Measurements from ENCODE around the gene ISOC2.

The ISOC2 gene

DNA sequence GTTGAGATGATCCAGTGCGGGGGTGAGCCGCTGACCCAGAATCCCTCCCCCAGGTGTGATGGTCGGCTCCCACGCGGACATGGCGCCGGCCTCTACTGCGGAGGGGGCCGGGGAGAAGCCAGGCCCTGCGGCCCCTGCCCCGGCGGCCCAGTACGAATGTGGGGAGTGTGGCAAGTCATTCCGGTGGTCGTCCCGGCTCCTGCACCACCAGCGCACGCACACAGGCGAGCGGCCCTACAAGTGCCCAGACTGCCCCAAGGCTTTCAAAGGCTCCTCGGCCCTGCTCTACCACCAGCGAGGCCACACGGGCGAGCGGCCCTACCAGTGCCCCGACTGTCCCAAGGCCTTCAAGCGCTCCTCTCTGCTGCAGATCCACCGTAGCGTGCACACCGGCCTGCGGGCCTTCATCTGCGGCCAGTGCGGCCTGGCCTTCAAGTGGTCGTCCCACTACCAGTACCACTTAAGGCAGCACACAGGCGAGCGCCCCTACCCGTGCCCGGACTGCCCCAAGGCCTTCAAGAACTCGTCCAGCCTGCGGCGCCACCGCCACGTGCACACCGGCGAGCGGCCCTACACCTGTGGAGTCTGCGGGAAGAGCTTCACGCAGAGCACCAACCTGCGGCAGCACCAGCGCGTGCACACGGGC, 19.8 kb upstream of the ISOC2 start:
- DNase-seq, result peak in 1 of 10 donors; percentile 82

DNA sequence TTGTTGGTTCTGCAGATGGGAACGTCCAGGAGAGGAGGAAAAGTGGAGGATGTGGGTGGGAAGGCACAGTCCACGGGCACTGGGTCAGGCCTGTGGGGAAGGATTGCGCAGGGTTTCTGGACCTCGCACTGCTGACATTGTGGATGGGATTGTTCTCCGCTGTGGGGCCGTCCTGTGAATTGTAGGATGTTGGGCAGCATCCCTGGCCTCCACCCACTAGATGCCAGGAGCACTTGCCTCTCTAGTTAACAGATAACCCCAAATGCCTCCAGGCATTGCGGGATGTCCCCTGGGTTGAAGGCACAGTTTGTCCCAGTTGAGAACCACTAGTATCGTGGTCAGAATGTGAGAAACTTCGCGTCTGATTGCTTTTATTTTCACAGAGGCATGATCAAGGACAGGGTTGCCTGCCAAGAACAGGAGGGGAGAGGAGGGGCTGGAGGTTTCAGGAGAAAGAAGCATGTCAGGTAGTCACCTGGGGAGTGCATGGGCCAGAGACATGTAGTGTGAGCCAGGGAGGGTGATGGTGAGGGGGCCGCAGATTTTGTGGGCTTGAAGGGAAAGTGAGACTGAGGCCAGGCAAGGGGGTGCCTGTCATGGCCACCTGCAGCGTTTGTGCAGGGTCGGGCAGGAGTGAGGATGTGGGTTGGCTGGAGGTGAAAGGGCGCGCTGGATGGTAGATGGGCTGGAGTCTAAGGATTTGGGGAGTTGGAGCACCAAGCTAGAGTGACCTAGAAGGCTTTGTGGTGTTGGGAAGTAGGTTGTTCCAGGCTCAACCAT, 18.2 kb upstream of the ISOC2 start:
- intact Hi-C loops (cut with DNase I), result no loop called here
- no peak for DNase-seq

More for the DNA sequence above, 19.8 kb upstream of the ISOC2 start:
- intact Hi-C loops (cut with DNase I), result no loop called here

DNA sequence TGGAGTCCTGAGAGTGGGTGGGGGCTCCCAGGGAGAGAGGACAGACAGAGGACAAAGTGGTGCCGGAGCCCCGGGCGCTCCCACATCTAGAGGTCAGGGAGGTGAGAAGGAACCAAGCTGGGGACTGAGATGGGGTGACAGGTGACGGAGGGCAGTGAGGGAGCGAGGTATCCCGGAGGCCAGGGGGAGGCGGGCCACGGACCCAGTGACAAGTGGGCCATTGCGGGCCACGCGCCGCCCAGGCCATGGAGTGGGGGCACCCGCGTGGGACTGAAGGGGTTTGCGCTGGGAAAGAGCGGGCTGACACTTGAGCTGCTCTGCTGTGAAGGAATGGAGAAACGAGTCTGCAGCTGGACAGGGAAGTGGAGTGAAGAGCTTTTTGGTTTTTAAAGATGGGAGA, 17.6 kb upstream of the ISOC2 start:
- intact Hi-C loops (cut with DNase I), result no loop called here
- no peak for DNase-seq

DNA sequence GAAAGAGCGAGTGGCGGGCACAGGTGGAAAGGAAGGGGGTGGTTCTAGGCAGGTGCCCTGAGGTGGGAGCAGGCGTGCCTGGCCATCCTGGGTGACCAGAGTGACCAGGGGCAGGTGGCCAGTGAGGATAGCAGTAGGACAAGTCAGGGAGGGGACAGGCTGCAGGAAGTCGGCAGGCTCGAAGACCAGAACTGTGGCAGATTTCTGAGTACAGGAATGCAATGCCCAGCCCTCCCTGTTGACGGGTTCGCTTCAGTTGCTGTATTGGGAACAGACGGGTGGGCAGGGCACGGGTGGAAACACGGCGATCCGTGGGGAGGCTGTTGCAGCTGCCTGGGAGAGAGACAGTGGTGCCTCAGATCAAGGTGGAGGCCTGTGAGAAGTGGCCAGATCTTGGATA, 16.9 kb upstream of the ISOC2 start:
- intact Hi-C loops (cut with DNase I), result no loop called here
- DNase-seq, result no peak

DNA sequence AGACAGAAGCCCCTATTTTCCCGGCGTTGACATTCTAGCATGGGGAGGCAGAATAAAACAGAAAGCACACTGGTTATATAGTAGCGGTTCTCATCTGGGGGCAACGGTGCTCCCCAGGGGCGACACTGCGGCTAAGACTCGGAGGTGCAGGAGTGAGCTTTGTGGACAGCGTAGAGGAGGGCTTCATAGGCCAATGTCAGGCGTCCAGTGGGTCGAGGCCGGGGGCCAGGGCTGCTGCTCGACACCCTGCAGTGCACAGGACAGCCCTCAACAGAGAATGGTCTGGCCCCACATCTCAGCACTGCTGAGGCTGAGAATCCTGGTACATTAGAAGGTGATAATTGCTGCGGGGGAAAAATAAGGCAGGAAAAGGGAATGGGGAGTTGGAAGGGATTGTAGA, 16.5 kb upstream of the ISOC2 start:
- intact Hi-C loops (cut with DNase I), result no loop called here
- no peak for DNase-seq

DNA sequence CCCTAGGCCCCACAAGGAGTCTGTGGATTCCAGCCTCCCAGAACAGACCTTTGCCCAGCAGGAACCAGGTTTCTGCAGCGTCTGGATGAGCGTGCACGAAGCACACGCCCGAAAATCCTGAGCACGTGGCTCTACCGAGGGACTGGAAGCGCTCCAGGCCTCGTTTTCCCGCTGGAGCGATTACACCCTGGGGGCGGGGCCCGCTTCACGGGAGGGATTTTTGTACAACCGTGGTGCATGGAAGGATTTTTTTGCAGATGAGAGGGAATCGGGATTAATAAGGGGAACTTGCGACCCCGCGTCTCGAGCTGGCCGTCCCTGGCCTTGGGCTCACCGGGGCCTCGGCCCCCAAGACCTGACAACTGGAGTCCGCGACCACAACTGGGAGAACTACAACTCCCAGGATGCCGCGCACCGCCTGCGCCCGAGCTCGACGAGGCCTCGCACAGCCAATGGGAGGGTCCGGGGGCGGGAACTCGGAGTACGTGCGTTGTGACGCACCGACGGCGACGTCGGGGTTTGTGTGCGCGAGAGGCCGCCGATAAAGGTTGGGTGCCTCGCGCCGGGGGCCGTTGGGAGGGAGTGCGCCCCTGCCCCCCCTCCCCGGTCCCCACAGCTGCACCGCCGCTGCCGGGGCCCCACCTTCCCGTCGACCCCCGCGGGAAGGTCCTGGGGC, 14.8 kb upstream of the ISOC2 start, which contains the start of gene ZNF628:
Gene ZNF628 (plus strand): TSS at position 518 of the 676 bp plus-strand sequence. CDS start 3,294 bp downstream, outside the sequence.
- peak; percentile 98 to 100 (median 99) for DNase-seq
- intact Hi-C loops (cut with DNase I), result no loop called here

DNA sequence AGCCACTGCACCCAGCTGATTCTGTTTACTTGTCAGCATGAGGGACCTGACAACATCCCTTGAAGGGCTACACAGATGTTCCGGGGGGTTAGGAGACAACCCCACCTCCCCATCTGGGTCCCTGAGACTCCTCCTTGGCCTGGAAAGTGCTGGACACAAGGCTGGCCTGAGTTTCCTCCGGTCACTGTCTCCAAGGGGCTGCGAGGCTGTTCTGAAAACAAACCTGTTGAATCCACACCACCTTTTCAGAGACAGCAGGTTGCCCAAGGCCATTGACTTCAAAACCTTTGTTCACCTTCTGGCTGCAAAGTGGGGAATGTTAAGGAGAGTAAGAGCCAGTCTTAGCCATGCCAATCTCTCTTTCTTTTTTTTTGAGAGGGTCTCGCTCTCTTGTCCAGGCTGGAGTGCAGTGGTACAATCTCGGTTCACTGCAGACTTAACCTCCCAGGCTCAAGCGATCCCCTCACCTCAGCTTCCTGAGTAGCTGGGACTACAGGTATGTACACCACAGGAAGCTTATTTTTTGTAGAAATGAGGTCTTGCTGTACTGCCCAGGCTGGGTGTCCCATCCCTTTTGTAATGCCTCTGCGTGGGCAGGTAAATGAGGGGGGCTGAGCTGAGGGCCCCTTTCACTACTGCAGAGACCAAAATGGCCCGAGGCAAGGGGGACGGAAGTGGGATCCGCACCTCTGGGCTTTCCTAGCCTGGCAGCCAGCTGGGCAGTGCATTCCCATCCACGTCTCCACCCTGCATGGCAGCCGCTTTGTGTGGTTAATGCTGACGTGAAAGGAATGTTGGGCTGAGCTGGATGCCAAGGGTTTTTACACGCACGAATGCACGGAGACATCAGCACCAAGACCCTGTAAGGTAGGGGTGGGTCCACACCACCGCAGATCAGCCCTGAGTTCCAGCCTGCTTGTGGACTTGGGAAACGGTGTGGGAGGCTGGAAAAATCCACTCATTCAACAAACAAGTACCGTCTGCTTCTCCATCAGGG, 13.1 kb upstream of the ISOC2 start:
- DNase-seq, result no peak
- intact Hi-C loops (cut with DNase I), result no loop called here

DNA sequence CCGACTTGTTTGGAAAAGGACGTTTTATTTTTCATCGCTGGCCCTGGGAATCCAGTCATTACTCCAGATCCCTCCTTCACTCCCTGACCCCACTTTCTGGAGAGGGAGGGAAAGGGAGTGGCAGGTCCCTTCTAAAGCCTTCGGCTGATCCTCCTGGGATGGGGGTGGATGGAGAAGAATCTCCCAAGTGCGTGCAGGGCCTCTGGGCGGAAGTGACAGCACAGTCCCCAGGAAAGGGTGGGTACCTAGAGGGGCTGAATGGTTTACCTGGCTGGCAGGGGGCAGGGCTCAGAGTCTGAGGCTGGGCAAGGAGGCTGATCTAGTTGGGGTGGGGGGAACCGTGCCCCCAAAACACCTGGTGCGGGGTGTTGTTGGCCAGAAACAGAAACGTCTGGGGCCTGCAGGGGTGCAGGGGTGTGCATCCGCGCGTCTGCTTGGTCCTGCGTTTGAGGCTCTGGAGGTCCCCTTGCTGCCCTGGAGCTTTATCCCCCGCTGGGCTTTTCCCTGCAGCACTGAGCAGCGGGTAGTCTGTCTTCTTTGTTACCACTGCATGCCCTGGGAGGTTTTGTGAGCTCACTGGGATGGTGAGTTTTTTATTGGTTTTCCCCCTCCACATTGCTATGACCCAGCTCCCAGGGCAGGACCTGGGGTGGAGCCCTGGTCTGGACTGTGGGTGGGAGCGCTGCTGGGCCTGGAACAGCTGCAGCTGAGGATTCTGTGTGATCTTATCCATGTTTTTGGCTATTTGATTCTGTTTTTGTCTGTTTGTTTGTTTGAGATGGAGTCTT, 12.0 kb upstream of the ISOC2 start:
- intact Hi-C loops (cut with DNase I), result no loop called here
- DNase-seq, result no peak

DNA sequence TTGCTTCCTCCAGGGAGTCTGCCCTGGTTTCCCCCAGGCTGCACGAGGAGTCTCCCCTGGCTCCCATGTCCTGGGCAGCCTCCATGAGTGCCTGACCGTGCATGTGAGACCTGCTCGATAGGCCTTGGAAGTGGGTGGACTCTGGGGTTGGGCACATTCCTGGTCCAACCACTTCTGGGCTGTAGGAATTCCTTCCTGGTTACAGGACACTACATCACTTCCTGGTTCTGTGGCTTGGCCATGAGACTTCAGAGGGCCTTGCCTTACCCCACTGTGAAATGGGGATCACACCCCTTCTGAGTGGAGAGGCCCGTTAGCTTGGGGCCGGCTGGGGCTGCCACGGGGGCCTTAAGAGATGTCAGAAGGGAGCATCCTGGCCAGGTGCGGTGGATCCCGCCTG, 11.0 kb upstream of the ISOC2 start:
- intact Hi-C loops (cut with DNase I), result no loop called here
- DNase-seq, result no peak

DNA sequence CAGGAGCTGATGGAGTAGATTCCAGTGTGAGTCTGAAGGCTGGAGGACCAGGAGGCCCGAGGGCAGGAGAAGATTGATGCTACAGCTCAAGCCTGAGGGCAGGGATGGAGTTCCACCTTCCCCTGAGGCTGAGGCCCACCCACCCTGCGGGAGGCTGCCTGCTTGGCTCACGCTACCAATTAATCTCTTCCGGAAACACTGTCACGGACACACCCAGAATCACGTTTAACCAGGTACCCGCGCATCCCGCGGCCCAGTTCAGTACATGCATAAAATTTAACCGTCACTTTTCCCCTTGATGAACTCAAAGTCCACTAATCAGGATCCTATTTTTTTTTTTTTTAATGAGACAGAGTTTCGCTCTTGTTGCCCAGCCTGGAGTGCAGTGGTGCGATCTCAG, 9.8 kb upstream of the ISOC2 start:
- intact Hi-C loops (cut with DNase I), result no loop called here
- no peak for DNase-seq

DNA sequence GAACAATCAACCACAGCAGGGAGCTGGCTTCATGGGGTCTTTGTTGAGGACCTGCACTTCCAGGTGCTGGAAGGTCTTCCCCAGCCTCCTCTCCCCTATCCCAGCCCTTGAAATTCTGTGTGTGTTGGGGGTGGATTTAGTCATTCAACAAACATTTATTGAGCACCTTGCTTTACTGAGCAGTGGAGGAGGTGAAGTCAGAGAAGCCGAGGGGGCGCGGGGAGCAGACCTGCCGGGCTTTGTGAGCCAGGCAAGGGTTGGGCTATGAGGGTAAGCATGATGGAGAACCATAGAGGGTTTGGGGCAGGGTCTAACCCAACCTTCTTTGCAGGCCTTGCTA, 6.6 kb upstream of the ISOC2 start:
- DNase-seq, result no peak
- intact Hi-C loops (cut with DNase I), result loop anchor here (5.0 kb wide), 1 partner anchor 34 kb away; no protein-coding TSS in a partner anchor

DNA sequence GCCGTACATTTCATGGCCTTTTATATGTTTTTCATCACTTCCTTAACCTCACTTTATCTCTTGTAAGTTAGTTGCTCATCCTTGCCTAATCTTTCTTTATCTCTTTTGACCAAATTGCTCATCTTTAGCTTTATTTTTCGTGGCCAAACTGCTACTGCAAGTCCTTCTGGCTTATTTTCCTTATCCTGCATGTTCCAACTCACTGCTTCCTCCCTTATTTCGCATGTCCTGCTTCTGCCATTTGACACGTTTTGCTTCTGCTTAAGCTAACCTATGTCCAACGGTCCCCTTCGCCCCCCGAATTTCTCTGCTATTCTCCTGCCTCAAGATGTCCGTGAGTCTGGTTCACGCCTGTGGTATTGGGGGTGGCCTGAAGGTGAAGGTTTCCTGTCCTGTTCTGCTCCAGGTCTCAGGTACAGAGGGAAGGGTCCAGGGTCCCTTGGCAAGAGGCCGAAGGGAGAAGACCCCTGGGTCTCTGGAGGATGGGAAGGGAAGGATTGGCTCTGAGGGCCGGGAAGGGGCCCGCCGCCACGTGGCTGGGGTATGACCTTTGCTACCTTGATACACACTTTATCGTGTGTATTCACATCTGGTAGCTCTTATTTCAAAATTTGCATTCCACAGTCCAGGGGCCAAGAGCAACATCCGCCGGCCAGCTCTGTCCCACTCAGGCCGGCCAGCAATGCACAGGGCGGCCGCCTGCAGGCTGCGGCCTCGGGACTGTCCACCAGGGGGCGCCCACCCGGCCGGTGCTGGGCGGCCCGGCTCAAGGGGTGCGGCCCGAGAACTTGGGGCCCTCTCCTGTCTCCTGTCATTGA, 6.0 kb upstream of the ISOC2 start:
- DNase-seq, result peak in 5 of 10 donors; percentile 56 to 94 (median 70)

DNA sequence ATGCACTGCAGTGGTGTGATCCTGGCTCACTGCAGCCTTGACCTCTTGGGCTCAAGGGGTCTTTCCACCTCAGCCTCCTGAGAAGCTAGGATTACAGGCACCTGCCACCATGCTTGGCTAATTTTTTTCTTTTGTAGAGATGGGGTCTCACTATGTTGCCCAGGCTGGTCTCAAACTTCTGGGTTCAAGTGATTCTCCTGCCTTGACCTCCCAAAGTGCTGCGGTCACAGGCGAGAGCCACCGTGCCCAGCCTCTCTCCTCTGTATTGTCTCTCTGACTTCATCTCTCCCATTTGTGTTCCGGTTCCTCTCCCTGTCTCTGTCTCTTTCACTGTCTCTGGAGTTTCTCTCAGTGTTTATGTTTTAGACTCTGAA, 4.8 kb upstream of the ISOC2 start:
- intact Hi-C loops (cut with DNase I), result loop anchor here (5.0 kb wide), 1 partner anchor 36 kb away; no protein-coding TSS in a partner anchor
- DNase-seq, result no peak

More for the DNA sequence above, 6.0 kb upstream of the ISOC2 start:
- intact Hi-C loops (cut with DNase I), result loop anchor here (5.0 kb wide), 1 partner anchor 35 kb away; no protein-coding TSS in a partner anchor

DNA sequence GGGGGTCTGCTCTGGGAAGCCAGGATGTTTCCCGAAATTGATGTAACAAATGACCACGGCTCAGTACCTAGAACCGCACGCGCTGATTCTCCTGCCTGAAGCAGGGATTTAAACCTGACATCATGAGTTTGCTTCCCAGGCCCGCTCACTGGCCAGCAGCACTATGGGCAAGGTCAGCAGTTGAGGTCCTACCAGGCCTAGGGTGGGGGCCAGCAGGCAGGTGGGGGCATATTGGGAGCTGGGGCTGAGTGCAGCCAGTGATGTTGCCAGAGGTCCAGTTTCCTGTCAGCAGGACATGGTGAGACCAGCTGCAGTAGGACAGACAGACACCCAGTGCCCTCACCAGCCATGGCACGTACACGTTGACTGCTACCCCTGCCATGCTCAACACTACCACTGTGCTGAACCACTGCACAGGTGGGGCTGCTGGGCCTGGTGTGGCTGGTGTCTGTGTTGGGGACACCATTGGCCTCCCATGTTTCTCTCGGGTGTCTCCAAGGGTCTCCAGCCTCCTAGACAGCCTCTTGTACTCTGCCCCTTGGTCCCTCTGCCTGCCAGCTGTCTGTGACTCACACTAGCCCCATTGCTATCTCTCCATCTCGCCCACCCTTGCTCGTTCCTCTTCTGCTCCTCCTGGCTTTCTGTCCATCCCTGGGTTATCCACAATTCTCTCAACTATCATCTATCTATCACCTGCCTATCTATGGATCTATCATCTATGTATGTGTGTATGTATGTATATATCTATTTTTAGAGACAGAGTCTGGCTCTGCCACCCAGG, 4.2 kb upstream of the ISOC2 start:
- peak in 1 of 10 donors; percentile 77 for DNase-seq
- intact Hi-C loops (cut with DNase I), result loop anchor here (5.0 kb wide), 1 partner anchor 37 kb away; no protein-coding TSS in a partner anchor

DNA sequence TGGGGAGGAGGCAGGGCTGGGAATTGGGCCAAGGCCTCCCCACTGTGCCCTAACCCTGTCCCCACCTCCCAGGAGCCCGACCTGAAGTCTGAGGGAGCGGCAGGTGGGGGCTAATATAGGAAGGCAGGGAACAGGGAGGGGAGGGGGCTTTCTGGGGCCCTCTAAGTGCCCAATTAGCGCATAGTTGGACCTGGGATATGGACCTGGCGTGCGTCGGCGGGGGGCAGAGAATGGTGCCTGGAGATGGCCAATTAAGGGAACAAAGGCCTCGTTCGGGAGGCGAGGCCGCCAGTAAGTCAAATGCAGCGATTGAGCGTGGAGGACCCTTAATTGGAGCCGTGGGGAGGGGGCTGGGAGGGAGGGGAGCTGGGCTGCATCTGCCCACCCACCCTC, 3.2 kb upstream of the ISOC2 start, which contains the start of gene C19orf85:
Gene C19orf85 (minus strand): TSS at position 90 of the 393 bp plus-strand sequence. CDS start 197 bp downstream, outside the sequence.
- no peak for DNase-seq
- intact Hi-C loops (cut with DNase I), result loop anchor here (5.0 kb wide), 2 partner anchors 38 to 77 kb away; partner anchors contain the start of gene RPL28

DNA sequence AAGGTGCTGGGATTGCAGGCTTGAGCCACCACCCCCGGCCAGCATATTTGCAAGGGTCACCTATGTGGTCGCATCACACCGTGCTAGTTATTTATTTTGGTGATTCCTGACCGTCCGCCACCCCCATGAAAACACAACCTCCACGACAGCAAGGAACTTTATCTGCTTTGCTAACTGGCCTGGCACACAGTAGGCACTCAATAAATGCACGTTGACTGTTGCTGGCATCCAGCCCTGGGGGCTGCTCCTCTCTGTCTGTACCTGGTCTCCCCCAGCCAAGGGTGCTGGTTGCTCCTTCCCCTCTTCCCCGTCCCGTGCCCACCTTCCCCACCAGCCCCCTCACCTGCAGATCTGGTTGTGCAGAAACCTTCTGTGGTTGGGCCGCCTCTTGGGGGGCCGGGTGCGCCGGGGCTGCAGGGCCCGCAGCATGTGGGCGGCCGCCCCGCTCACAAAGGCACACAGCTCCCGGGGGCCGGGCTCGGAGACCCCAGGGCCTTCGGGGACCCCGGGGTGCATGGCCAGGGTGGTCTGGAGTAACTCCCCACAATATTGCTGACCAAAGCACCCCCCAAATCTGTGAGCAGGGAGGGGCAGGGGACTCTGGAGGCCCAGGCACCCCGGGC, 2.7 kb upstream of the ISOC2 start:
- intact Hi-C loops (cut with DNase I), result loop anchor here (5.0 kb wide), 1 partner anchor 77 kb away; the partner anchor contains the start of gene RPL28

DNA sequence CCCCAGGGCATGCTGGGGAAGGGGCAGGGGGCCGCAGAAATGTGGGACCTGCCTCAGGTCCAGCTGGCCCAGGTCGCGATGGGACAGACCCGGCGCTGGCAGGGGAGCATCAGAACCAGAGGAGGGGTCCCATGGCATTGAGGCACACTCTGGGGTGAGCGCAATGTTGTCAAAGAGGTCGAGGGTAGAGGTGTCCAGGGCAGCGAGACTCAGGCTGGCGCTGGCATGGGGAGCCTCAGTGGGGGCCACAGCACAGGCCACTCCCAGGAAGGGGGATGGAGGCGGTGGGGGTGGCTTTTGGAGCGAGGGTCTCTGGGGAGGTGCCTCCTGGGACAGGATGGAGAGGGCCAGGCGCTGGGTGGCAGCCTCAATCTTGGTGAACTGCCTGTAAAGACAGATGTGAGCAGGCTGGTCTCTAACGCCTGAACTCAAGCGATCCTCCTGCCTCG, 2.2 kb upstream of the ISOC2 start:
- DNase-seq, result peak in 2 of 10 donors; percentile 76 to 78
- intact Hi-C loops (cut with DNase I), result loop anchor here (5.0 kb wide), 1 partner anchor 76 kb away; the partner anchor contains the start of gene RPL28

More for the DNA sequence above, 2.7 kb upstream of the ISOC2 start:
- DNase-seq, result no peak
